Keratinocyte (primary cell): Measurements from ENCODE around the gene RNF31. TPM values are rescaled to one million over a fixed set of nuclear protein-coding genes. Genes with fewer than 3 reads are reported as not detected.

Experiments used
- DNase-seq: peaks from one replicate; pipeline ENCODE4 v3.0.0-alpha.2; 2011; ENCODE audit warnings: low read depth, missing footprints, low spot score
- FAIRE-seq: peaks from 2 replicates; lab custom pipeline; 2011; peaks lifted over from hg19 to GRCh38; lab: Jason Lieb, UNC
- H2AFZ ChIP-seq: 2 replicates; pipeline ENCODE4 v1.6.0; 2012; ENCODE audit warnings: low read length, control low read depth, inconsistent platforms; ENCODE audit not compliant: control insufficient read depth
- H3K27ac ChIP-seq: 2 replicates; pipeline ENCODE4 v1.5.1; 2011; ENCODE audit warnings: low read length; ENCODE audit not compliant: control insufficient read depth, insufficient read depth
- H3K27me3 ChIP-seq: 3 replicates; pipeline ENCODE4 v1.6.0; 2011; ENCODE audit warnings: low read length; ENCODE audit not compliant: control insufficient read depth, insufficient read depth; ENCODE audit errors: extremely low read depth
- H3K36me3 ChIP-seq, 2 experiments: 2 replicates in 1 of 2; 3 replicates in 1 of 2; pipeline ENCODE4 v1.5.1; 2011; ENCODE audit warnings: low read length in 2 of 2, mild to moderate bottlenecking in 1 of 2; ENCODE audit not compliant: control insufficient read depth in 2 of 2, insufficient read depth in 2 of 2; ENCODE audit errors: extremely low read depth in 1 of 2
- H3K4me1 ChIP-seq: 3 replicates; pipeline ENCODE4 v1.5.1; 2011; ENCODE audit warnings: low read length; ENCODE audit not compliant: control insufficient read depth, insufficient read depth; ENCODE audit errors: extremely low read depth
- H3K4me2 ChIP-seq: 3 replicates; pipeline ENCODE4 v1.6.0; 2011; ENCODE audit warnings: low read depth, low read length; ENCODE audit not compliant: control insufficient read depth, insufficient read depth; ENCODE audit errors: extremely low read depth
- H3K4me3 ChIP-seq, 3 experiments: fragments of 200-600 bp in 1 of 3; sonication (generic) in 1 of 3; 2 replicates in 2 of 3; 3 replicates in 1 of 3; pipeline ENCODE4 v1.5.1; 2011 to 2016; ENCODE audit warnings: low read length in 3 of 3, mild to moderate bottlenecking in 3 of 3, control low read depth in 2 of 3, inconsistent platforms in 1 of 3, low read depth in 1 of 3, mixed read lengths in 1 of 3, mixed run types in 1 of 3, moderate library complexity in 1 of 3; ENCODE audit not compliant: control insufficient read depth in 2 of 3, insufficient read depth in 2 of 3; ENCODE audit errors: extremely low read depth in 1 of 3
- H3K79me2 ChIP-seq: 2 replicates; pipeline ENCODE4 v1.6.0; 2012; ENCODE audit warnings: low read length; ENCODE audit not compliant: control insufficient read depth, insufficient read depth
- H3K9ac ChIP-seq: 3 replicates; pipeline ENCODE4 v1.6.0; 2011; ENCODE audit warnings: low read length; ENCODE audit not compliant: control insufficient read depth, insufficient read depth; ENCODE audit errors: extremely low read depth
- H3K9me1 ChIP-seq: 3 replicates; pipeline ENCODE4 v1.6.0; 2011; ENCODE audit warnings: low read length; ENCODE audit not compliant: control insufficient read depth, insufficient read depth; ENCODE audit errors: extremely low read depth
- H3K9me3 ChIP-seq: 2 replicates; pipeline ENCODE4 v1.5.1; 2012; ENCODE audit warnings: low read depth, low read length; ENCODE audit not compliant: control insufficient read depth
- H4K20me1 ChIP-seq: 3 replicates; pipeline ENCODE4 v1.6.0; 2011; ENCODE audit warnings: low read length; ENCODE audit not compliant: control insufficient read depth, insufficient read depth; ENCODE audit errors: extremely low read depth
- CTCF ChIP-seq, 3 experiments: IDR thresholded peaks in 1 of 3; conservative IDR thresholded peaks in 1 of 3; optimal IDR thresholded peaks in 1 of 3; 2 replicates in 2 of 3; 3 replicates in 1 of 3; pipeline versions ENCODE3 to v1.5.1; 2011; ENCODE audit warnings: low read length in 3 of 3, mild to moderate bottlenecking in 3 of 3, moderate library complexity in 2 of 3, control low read depth in 1 of 3, inconsistent platforms in 1 of 3; ENCODE audit not compliant: insufficient read depth in 2 of 3; ENCODE audit errors: extremely low read depth in 1 of 3
- EZH2 ChIP-seq: IDR thresholded peaks from one replicate; pipeline ENCODE4 v1.6.1; 2012; ENCODE audit warnings: inconsistent platforms, mild to moderate bottlenecking, low read length, moderate library complexity
- dilution Hi-C: fragments of 300-500 bp; cut with MboI; formaldehyde crosslinking; loops from one replicate; pipeline ENCODE4 v1.7.0; 2020; ENCODE audit warnings: low sequenced_read_pairs; ENCODE audit not compliant: extremely low pct_ligation_motif_present
- polyA plus RNA-seq, 5 experiments: library from polyadenylated mRNA; depleted of rRNA in 3 of 5; stranded (reverse) in 3 of 5; stranded (forward) in 1 of 5; unstranded in 1 of 5; fragments of >200 nt; gene quantifications; 1 replicate in 1 of 5; 2 replicates in 3 of 5; 3 replicates in 1 of 5; pipeline versions ENCODE4 v1.2.1 to v1.2.3, GENCODE V29; 2011 to 2012; ENCODE audit warnings: missing spikeins in 2 of 5, low read depth in 1 of 5, low replicate concordance in 1 of 5

RNF31 gene
- polyA plus RNA-seq, 1 donor (not counting 4 experiments of a cell fraction or from before 2014, with no cell fraction given) = 17.4 TPM

- peaks cover 44 to 46% of the 10 kb centered on the region in 2 experiments for H3K36me3 ChIP-seq
- H3K9me3 ChIP-seq = no peaks in the 10 kb centered on the region
- no peaks in the 10 kb centered on the region for H3K9me1 ChIP-seq
- no peak overlapping the region for H3K27ac ChIP-seq
- H3K4me3 ChIP-seq = no peak overlapping the region
- TF ChIP-seq CTCF (optimal IDR thresholded peaks at IDR 0.05 in 1 of 3, IDR thresholded peaks at IDR 0.05 in 1 of 3, conservative IDR thresholded peaks at IDR 0.05 in 1 of 3; ENCODE audit: extremely low read depth in 1 of 3, insufficient read depth in 2 of 3, low read length in 3 of 3) = no peak
- TF ChIP-seq EZH2 = no peak
- no peaks in the 10 kb centered on the region for H4K20me1 ChIP-seq
- DNase-seq (no peak), FAIRE-seq (no peak)
- H3K4me1 ChIP-seq = peaks cover 25% of the 10 kb centered on the region
- no peak overlapping the region for H2AFZ ChIP-seq
- H3K27me3 ChIP-seq = no peaks in the 10 kb centered on the region
- no peak overlapping the region for H3K4me2 ChIP-seq
- H3K79me2 ChIP-seq = peaks cover 32% of the 10 kb centered on the region
- dilution Hi-C loops = no loop called here
- H3K9ac ChIP-seq = no peak overlapping the region
Measured at GRCh38 chr14:24165785-24166184, 18.5 kb downstream of the RNF31 start.

- no peaks in the 10 kb centered on the region for H3K9me3 ChIP-seq
- DNase-seq (no peak), FAIRE-seq (no peak)
- H3K36me3 ChIP-seq = peaks cover 39 to 44% of the 10 kb centered on the region in 2 experiments
- H3K9ac ChIP-seq = no peak overlapping the region
- H2AFZ ChIP-seq = no peak overlapping the region
- dilution Hi-C loops = no loop called here
- TF ChIP-seq EZH2 (no peak), CTCF (optimal IDR thresholded peaks at IDR 0.05 in 1 of 3, IDR thresholded peaks at IDR 0.05 in 1 of 3, conservative IDR thresholded peaks at IDR 0.05 in 1 of 3; ENCODE audit: extremely low read depth in 1 of 3, insufficient read depth in 2 of 3, low read length in 3 of 3) (no peak)
- H3K9me1 ChIP-seq = no peaks in the 10 kb centered on the region
- H3K4me1 ChIP-seq = peaks cover 13% of the 10 kb centered on the region
- no peak overlapping the region for H3K4me2 ChIP-seq
- no peak overlapping the region for H3K27ac ChIP-seq
- H3K79me2 ChIP-seq = peaks cover 19% of the 10 kb centered on the region
- no peaks in the 10 kb centered on the region for H4K20me1 ChIP-seq
- H3K27me3 ChIP-seq = no peaks in the 10 kb centered on the region
- no peak overlapping the region for H3K4me3 ChIP-seq
Measured at GRCh38 chr14:24167469-24168114, 20.3 kb downstream of the RNF31 start.
